KMS-11 (cell line): ENCODE data around the gene CENPX.

Source experiments
- H2AFZ ChIP-seq: fragments of 200-600 bp; sonication (generic); 2 replicates; pipeline ENCODE4 v1.6.1; 2016; ENCODE audit warnings: antibody characterized with exemption, mixed run types, low read depth
- H3K27ac ChIP-seq: fragments of 200-600 bp; sonication (generic); 2 replicates; pipeline ENCODE4 v1.6.1; 2016; ENCODE audit warnings: mild to moderate bottlenecking, mixed run types
- H3K27me3 ChIP-seq: fragments of 200-600 bp; sonication (generic); 2 replicates; pipeline ENCODE4 v1.6.1; 2017; ENCODE audit warnings: mild to moderate bottlenecking, low read depth, mixed run types, moderate library complexity; ENCODE audit not compliant: insufficient read depth
- H3K36me3 ChIP-seq: fragments of 200-600 bp; sonication (generic); 2 replicates; pipeline ENCODE4 v1.6.1; 2017; ENCODE audit warnings: mild to moderate bottlenecking, mixed run types; ENCODE audit not compliant: insufficient read depth
- H3K4me1 ChIP-seq: fragments of 200-600 bp; sonication (generic); 2 replicates; pipeline ENCODE4 v1.6.1; 2016; ENCODE audit warnings: mild to moderate bottlenecking, low read depth, mixed run types; ENCODE audit not compliant: poor library complexity, severe bottlenecking
- H3K4me2 ChIP-seq: fragments of 200-600 bp; sonication (generic); 2 replicates; pipeline ENCODE4 v1.7.0; 2016; ENCODE audit warnings: mild to moderate bottlenecking, mixed run types
- H3K4me3 ChIP-seq: fragments of 200-600 bp; sonication (generic); IDR thresholded peaks from 2 replicates; pipeline ENCODE4 v1.6.1; 2017; ENCODE audit warnings: low read depth, low read length, mixed read lengths; ENCODE audit not compliant: insufficient read depth
- H3K79me2 ChIP-seq: fragments of 200-600 bp; sonication (generic); 2 replicates; pipeline ENCODE4 v1.6.1; 2016; ENCODE audit warnings: low read depth, mixed run types; ENCODE audit not compliant: insufficient read depth
- H3K9ac ChIP-seq: fragments of 200-600 bp; sonication (generic); 2 replicates; pipeline ENCODE4 v1.6.1; 2016; ENCODE audit warnings: mild to moderate bottlenecking, mixed run types
- H4K20me1 ChIP-seq: fragments of 200-600 bp; sonication (generic); 2 replicates; pipeline ENCODE4 v1.6.1; 2016; ENCODE audit warnings: mild to moderate bottlenecking, mixed run types; ENCODE audit not compliant: insufficient read depth
- TF ChIP-seq, protein P1 (sequence below): fragments of 200-600 bp; sonication (generic); conservative IDR thresholded peaks from 2 replicates; pipeline ENCODE4 v1.6.1; 2017; ENCODE audit warnings: low read depth, mild to moderate bottlenecking, antibody characterized with exemption, low read length, moderate library complexity, mixed read lengths

The CENPX gene

DNA sequence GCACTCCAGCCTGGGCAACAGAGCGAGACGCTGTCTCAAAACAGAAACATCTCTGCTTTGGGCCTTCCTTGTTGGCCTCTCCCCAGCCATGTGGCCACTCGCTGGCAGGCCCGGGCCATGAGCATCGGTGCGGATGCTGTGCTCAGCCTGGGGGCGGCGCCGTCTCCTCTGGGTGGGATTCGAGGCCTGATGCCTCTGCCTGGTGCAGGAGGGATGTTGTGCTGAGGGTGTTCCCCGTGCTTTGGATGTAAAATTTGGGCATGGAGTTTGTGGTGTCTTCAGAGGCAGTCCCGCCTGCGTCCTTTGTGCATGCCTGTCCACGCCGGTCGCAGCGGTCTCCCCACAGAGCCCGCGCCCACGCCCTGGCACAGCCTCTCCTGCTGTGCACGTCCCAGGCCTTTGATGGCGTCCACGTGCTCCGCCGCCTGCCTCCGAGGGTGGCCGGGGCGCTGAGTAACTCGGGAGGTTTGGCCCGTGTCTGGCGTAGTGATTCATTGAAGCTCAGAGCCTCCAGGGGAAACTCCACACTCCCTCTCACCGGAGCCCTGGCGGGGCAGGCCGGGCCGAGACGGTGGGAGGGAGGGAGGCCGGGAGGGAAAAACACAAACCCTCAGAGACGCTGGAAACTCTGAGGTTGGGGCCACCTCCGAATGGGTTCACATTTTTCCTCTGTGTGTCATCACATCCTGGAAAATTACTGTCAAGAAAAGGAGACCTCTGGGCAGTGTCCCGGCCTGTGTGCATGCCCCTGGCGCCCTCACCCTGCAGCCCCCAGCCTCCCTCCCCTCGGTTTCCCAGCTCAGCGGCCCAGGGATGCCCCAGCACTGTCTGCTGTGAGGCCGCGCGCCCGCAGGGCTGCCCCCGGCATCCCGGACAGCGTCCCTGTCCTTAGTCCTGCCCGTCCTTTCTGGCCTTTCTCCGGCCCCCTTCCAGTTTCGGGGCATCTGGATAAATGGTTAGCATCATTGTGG, 19.0 kb downstream of the CENPX start:
- Histone ChIP-seq H2AFZ (no peak overlapping the region), H3K4me3 (no peak overlapping the region), H3K27me3 (no peaks in the 10 kb centered on the region), H3K9ac (no peak overlapping the region), H3K27ac (no peak overlapping the region), H3K36me3 (no peaks in the 10 kb centered on the region), H3K79me2 (no peaks in the 10 kb centered on the region), H4K20me1 (no peaks in the 10 kb centered on the region), H3K4me2 (no peak overlapping the region), H3K4me1 (no peaks in the 10 kb centered on the region)
- TF ChIP-seq, protein P1, sequence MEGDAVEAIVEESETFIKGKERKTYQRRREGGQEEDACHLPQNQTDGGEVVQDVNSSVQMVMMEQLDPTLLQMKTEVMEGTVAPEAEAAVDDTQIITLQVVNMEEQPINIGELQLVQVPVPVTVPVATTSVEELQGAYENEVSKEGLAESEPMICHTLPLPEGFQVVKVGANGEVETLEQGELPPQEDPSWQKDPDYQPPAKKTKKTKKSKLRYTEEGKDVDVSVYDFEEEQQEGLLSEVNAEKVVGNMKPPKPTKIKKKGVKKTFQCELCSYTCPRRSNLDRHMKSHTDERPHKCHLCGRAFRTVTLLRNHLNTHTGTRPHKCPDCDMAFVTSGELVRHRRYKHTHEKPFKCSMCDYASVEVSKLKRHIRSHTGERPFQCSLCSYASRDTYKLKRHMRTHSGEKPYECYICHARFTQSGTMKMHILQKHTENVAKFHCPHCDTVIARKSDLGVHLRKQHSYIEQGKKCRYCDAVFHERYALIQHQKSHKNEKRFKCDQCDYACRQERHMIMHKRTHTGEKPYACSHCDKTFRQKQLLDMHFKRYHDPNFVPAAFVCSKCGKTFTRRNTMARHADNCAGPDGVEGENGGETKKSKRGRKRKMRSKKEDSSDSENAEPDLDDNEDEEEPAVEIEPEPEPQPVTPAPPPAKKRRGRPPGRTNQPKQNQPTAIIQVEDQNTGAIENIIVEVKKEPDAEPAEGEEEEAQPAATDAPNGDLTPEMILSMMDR: no peak

- H3K4me2 ChIP-seq: no peak overlapping the region
- H3K27ac ChIP-seq: no peak overlapping the region
- H3K9ac ChIP-seq: no peak overlapping the region
Measured at GRCh38 chr17:82001571-82002056, 21.1 kb downstream of the CENPX start.

DNA sequence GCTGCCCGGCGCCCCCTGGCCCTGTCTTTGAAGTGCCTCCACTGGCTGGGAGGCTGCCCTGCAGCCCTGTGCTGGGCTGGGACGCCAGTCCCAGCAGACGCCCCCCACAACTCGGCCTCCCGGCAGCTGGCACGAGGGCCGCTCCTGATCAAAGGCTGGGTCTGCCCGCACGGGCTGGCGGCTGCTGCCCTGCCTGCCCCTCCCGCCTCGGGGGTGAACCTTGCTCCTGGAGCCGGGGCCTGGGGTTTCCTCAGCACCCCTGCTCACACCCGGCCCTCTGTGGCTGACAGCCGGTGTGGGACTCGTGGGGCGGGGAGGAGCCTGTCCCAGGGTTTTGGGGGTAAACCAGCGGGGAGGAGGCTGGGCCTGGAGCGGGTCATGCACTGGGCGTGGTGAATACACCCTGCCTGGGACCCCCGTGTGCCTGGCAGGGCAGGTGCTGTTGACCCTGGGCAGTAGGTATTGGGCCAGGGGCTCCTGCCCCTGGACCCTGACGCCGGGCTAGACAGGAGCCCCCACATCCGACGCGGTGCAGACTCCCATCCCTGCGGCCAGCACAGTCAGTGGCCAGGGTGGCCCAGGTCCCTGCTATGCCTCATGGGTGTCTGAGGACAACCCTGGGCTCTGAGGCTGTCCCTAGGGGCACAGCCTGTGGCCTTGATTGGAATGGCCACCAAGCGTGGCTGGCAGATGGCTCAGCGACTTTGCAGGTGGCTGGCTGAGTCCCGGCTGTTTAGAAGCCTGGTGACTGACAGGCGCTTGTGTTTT, 21.7 kb downstream of the CENPX start:
- Histone ChIP-seq H3K36me3 (no peaks in the 10 kb centered on the region), H3K9ac (no peak overlapping the region), H3K4me2 (no peak overlapping the region), H3K79me2 (no peaks in the 10 kb centered on the region), H3K27ac (no peak overlapping the region), H2AFZ (no peak overlapping the region), H3K27me3 (no peaks in the 10 kb centered on the region), H3K4me3 (no peak overlapping the region), H3K4me1 (no peaks in the 10 kb centered on the region), H4K20me1 (no peaks in the 10 kb centered on the region)
- TF ChIP-seq, protein P1: no peak

More at GRCh38 chr17:82001571-82002056, 21.1 kb downstream of the CENPX start:
- Histone ChIP-seq H4K20me1 (no peaks in the 10 kb centered on the region), H3K79me2 (no peaks in the 10 kb centered on the region), H3K4me3 (no peak overlapping the region), H2AFZ (no peak overlapping the region), H3K27me3 (no peaks in the 10 kb centered on the region), H3K4me1 (no peaks in the 10 kb centered on the region), H3K36me3 (no peaks in the 10 kb centered on the region)
- TF ChIP-seq, protein P1: no peak

DNA sequence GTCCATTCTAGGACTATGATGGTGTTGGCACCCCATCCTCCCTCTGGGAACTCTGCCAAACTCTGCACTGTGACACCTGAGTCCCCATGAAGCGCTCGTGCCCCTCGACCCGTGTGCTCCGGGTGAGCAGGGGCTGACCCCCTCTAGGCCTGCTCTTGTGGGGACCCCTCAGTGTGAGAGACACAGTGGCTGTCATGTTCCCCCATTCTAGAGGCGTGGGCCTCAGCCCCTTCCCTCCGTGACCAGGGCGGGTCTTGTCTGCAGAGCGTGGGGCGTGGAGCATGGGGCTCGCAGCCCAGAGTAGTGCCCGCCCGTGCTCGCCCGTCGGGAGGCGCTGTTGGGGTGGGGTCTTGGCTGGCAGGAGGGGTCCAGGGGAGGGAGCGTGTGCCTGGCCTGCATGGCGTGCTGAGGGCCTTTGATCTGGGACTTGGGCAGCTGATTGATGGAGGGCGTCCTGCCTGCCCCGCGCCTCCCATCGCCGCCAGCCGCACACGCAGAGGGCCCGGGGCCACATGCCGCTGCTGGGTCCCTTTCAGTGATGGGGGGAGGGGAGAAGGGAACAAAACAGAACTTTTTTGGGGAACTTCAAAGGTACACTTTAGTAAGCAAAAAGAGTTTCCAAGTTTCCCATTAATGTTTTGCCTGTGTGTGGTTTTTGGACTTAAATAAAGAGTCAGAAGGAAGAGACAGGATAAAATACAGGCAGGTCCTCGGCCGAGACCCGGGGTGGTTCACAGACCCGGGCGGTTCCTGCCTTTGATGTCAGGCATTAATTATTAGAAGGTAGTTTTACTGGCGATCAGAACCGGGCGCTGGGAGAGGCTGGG, 22.5 kb downstream of the CENPX start:
- no peak overlapping the region for H3K4me2 ChIP-seq
- H3K4me3 ChIP-seq: no peak overlapping the region
- H3K27ac ChIP-seq: no peak overlapping the region
- no peaks in the 10 kb centered on the region for H3K27me3 ChIP-seq
- H3K79me2 ChIP-seq: no peaks in the 10 kb centered on the region
- H3K36me3 ChIP-seq: no peaks in the 10 kb centered on the region
- H3K4me1 ChIP-seq: no peaks in the 10 kb centered on the region
- H4K20me1 ChIP-seq: no peaks in the 10 kb centered on the region
- TF ChIP-seq, protein P1: no peak
- no peak overlapping the region for H3K9ac ChIP-seq
- H2AFZ ChIP-seq: no peak overlapping the region
